NCI-H524 (cell line): ENCODE measurements around the gene RANBP3.
"Not testable (repeated sequence)": the region's sequence is repeated elsewhere in the genome, so short reads cannot be mapped to it uniquely, and the experiment has no call there.

Source experiments
- DNase-seq, 2 experiments: peaks; one replicate each; lab custom pipeline; 2025; lab: John Stamatoyannopoulos, UW

RANBP3 gene

GRCh38 chr19:5987077-5987818 lies 9.3 kb upstream of the RANBP3 start:
- DNase-seq = peak; percentile 59 to 78

- not testable (repeated sequence) for DNase-seq
These were observed 7.9 kb upstream of the RANBP3 start for GRCh38 chr19:5985837-5986236.

- DNase-seq = no peak
These were observed 7.3 kb upstream of the RANBP3 start for GRCh38 chr19:5985098-5985783.

- DNase-seq = no peak
These were observed 6.7 kb upstream of the RANBP3 start for GRCh38 chr19:5984600-5984999.

GRCh38 chr19:5983367-5983955 lies 5.5 kb upstream of the RANBP3 start:
- DNase-seq = no peak

GRCh38 chr19:5978606-5979552 lies 939 bp upstream of the RANBP3 start:
- DNase-seq = no peak

GRCh38 chr19:5977222-5977784 lies 637 bp downstream of the RANBP3 start:
- no peak for DNase-seq

GRCh38 chr19:5976768-5977167 lies 1.2 kb downstream of the RANBP3 start:
- no peak for DNase-seq

- DNase-seq = no peak
These were observed 2.6 kb downstream of the RANBP3 start for GRCh38 chr19:5975388-5975728.

- no peak for DNase-seq
These were observed 3.1 kb downstream of the RANBP3 start for GRCh38 chr19:5974721-5975387.

- DNase-seq = no peak
These were observed 3.9 kb downstream of the RANBP3 start for GRCh38 chr19:5973867-5974635.

GRCh38 chr19:5973376-5973775 lies 4.6 kb downstream of the RANBP3 start:
- no peak for DNase-seq

GRCh38 chr19:5972355-5972731 lies 5.6 kb downstream of the RANBP3 start:
- no peak for DNase-seq

GRCh38 chr19:5971714-5972354 lies 6.1 kb downstream of the RANBP3 start:
- DNase-seq = no peak

GRCh38 chr19:5969476-5969875 lies 8.5 kb downstream of the RANBP3 start:
- DNase-seq = no peak

GRCh38 chr19:5968431-5969373 lies 9.2 kb downstream of the RANBP3 start:
- no peak for DNase-seq

- peak; percentile 17 to 48 for DNase-seq
These were observed 9.9 kb downstream of the RANBP3 start for GRCh38 chr19:5967994-5968430.

- DNase-seq = no peak
These were observed 10.4 kb downstream of the RANBP3 start for GRCh38 chr19:5967571-5967970.

- no peak for DNase-seq
These were observed 11.0 kb downstream of the RANBP3 start for GRCh38 chr19:5966941-5967340.
